Effector CD8-positive, alpha-beta T cell (primary cell): Measurements from ENCODE around the gene FNDC3A.
"Not testable (repeated sequence)": the region's sequence is repeated elsewhere in the genome, so short reads cannot be mapped to it uniquely, and the experiment has no call there.

Source experiments
- DNase-seq: peaks from one replicate; lab custom pipeline; 2025; lab: John Stamatoyannopoulos, UW

The FNDC3A gene

GRCh38 chr13:49134305-49134704, 158.6 kb downstream of the FNDC3A start:
- DNase-seq: no peak

GRCh38 chr13:49137138-49137643, 161.5 kb downstream of the FNDC3A start:
- DNase-seq: not testable (repeated sequence)

GRCh38 chr13:49140910-49141611, 165.3 kb downstream of the FNDC3A start:
- no peak for DNase-seq

GRCh38 chr13:49146950-49147355, 171.2 kb downstream of the FNDC3A start:
- no peak for DNase-seq

- no peak for DNase-seq
Measured at GRCh38 chr13:49148405-49148804, 172.7 kb downstream of the FNDC3A start.

GRCh38 chr13:49157955-49158584, 182.4 kb downstream of the FNDC3A start:
- DNase-seq: not testable (repeated sequence)

GRCh38 chr13:49163162-49163561, 187.4 kb downstream of the FNDC3A start:
- not testable (repeated sequence) for DNase-seq

GRCh38 chr13:49164712-49165111, 189.0 kb downstream of the FNDC3A start:
- no peak for DNase-seq

- DNase-seq: no peak
Measured at GRCh38 chr13:49165798-49166752, 190.4 kb downstream of the FNDC3A start.

GRCh38 chr13:49171359-49171758, 195.6 kb downstream of the FNDC3A start:
- DNase-seq: no peak

- no peak for DNase-seq
Measured at GRCh38 chr13:49183672-49184325, 208.1 kb downstream of the FNDC3A start.

GRCh38 chr13:49184621-49185020, 208.9 kb downstream of the FNDC3A start:
- DNase-seq: no peak

GRCh38 chr13:49185264-49185663, 209.6 kb downstream of the FNDC3A start:
- no peak for DNase-seq

GRCh38 chr13:49190901-49191300, 215.2 kb downstream of the FNDC3A start:
- DNase-seq: no peak

- no peak for DNase-seq
Measured at GRCh38 chr13:49206641-49207040, 230.9 kb downstream of the FNDC3A start.

GRCh38 chr13:49208619-49209018, 232.9 kb downstream of the FNDC3A start:
- no peak for DNase-seq

- DNase-seq: no peak
Measured at GRCh38 chr13:49210114-49210513, 234.4 kb downstream of the FNDC3A start.

GRCh38 chr13:49210669-49211068, 235.0 kb downstream of the FNDC3A start:
- no peak for DNase-seq

GRCh38 chr13:49213539-49213938, 237.8 kb downstream of the FNDC3A start:
- no peak for DNase-seq

- DNase-seq: no peak
Measured at GRCh38 chr13:49213997-49214916, 238.5 kb downstream of the FNDC3A start.
